Activated naive CD4-positive, alpha-beta T cell treated with anti-CD3 and anti-CD28 coated beads, Interleukin-2, amount 50 U/mL, for 16 hours (primary cell): ENCODE measurements around the gene MAGI1.
"Not testable (repeated sequence)": the region's sequence is repeated elsewhere in the genome, so short reads cannot be mapped to it uniquely, and the experiment has no call there.

ENCODE experiments used
- DNase-seq: peaks from one replicate; pipeline ENCODE4 v3.0.0-alpha.2; 2020

The MAGI1 gene

DNA sequence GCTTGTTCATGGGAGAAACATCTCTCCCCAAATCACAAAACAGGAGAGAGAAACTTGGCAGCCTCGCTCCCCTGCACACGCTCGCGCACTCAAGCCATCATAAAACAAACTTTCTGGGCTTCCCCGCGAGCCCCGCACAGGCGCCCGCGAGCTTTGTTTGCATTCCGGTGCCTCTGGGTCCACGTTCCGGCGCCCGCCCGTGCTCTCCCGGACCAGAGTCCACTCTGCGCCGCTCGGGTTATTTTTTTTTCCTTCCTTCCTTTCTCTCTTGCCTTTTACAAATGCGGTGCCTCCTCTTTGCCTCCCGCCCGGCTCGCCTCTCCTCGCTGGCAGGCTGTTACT, 363 bp downstream of the MAGI1 start:
- DNase-seq: no peak

DNA sequence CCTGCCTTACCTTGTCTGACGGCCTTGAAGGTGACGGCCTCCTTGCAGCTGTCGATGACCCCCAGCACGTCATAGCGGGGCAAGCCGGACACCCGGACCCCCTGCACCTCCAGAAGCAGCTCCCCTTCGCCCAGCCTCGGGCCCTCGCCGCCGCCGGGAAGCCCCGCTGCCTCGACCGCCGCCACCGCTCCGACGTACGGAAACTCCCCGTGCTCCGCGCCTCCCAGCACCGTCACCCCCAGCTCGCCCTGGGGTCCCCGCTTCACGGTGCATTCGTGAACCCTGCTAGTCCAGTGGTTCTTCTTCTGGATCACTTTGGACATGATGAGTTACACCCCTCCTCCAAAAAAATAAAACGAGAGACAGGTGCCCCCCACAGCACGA, 740 bp downstream of the MAGI1 start:
- DNase-seq: no peak

DNA sequence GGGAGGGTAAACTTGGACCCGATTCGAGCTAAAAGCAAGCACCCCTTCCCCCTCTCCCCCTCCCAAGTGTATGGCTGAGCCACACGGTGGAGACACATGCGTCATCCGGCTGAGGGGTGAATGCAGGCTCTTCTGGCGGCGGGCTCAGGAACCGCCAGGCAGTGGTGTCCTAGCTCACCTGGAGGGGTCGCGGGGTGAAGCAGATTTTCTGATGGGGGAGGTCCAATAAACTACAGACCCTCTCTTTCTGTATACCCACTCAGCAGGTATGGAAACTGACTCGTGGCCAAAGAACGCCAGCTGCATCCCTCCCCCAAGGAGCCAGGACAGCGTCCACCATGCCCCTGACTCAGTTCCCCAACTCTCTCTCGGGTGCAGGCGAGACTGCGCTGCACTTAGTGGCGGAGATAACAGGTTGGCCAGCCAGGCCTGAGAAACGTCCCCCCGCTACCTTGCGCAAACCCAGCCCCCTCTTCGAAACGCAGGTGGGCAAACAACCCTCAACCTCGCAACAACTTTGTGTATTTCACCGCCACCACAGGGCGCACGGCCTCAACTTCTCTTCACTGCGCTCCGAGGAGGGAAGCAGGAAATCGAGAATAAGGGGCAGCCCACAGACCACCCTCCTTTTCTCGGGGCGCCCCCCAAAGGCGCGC, 1.3 kb downstream of the MAGI1 start:
- no peak for DNase-seq

DNA sequence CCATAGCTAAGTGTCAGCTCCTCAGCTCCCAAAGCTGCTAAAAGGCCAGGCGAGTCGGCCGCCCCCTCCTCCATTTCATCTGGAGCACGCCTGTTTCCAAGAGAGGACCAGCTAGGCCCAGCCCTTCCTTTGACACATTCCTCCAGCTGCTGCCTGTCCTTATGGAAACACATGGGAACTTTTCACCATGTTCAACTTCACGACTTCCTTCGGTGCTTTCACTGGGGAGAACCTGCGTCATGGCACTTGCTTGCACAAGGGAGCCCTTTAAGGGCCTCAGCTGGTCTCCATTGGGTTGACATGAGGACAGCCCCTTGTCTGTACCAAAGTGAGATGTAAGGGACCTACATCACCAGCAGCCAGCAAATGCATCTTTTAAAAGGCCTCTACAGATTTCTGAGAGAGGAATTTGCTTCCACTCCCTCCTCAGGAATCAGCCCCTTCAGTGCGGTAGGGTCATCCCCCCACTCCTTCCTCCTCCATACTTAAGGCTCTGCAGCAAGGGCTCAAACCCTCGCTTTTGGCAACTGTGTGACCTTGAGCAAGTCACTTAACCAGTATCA, 2.1 kb downstream of the MAGI1 start:
- DNase-seq: no peak

DNA sequence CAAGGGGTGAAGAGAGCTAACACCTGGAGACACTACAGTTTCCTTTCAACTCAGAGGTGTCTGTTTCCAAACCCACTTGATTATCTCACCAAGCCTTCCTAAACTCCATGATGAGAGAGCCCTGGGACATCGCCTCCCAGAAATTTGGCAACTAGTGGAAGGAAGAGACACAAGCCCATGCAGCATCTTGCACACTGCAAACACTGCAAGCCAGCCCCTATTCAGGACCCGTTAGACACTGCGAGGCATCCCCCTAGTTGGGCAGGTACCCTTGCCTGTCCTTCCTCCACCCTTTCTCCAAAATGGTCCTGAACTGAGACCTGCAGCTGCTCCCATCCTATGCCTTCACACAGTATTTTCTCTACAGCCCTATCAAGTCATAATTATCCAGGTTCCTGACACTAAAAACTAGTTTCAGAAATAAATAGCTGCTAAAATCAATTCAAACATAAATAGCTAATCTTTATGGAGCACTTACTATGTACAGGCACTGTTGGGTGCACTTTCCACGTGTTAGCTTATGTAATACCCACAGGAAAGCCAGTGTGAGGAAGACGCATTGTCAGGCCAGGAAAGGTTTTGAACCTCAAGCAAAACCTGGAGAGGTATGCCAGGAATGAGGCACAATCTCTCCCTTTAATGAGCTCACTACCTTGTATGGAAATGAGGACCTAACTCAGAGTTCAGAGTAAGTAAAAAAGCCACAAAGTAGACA, 2.8 kb downstream of the MAGI1 start:
- no peak for DNase-seq

DNA sequence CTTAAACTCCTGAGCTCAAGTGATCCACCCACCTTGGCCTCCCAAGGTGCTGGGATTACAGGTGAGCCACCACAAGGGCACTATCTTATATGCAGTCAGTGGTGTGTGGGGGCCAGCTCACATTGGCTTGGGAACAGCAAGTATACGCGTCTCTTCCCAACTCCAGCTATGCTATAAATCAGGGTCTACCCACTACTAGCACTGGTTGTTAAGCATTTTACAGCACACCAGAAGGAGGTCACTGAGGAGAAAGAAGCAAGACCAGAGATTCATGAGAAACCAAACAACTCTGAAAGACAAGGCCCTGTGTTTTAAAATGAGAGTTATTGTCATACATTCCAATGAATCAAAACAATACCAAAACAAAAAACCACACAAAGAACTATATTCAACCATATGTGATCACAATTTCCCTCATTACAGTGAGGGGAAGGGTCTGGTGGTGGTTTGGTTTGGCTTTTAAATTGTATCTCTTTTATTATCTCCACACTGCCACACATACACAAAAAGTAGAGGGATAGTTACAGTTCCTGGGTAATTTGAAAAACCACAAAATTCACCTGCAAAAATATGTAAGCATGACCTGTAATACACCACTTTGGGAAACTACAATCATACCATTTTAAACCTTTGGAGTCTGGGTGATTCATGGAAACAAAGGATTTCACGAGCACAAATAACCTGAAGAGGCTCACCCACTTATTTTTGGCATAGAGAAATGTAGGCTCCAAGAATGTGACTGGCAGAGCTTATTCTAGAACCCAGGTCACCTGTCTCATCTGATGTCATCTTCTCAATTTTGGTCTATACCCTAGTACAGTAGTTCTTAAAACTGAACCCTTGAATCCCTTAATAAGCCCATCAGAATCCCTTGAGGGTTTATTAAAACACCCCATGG, 5.2 kb downstream of the MAGI1 start:
- DNase-seq: no peak

DNA sequence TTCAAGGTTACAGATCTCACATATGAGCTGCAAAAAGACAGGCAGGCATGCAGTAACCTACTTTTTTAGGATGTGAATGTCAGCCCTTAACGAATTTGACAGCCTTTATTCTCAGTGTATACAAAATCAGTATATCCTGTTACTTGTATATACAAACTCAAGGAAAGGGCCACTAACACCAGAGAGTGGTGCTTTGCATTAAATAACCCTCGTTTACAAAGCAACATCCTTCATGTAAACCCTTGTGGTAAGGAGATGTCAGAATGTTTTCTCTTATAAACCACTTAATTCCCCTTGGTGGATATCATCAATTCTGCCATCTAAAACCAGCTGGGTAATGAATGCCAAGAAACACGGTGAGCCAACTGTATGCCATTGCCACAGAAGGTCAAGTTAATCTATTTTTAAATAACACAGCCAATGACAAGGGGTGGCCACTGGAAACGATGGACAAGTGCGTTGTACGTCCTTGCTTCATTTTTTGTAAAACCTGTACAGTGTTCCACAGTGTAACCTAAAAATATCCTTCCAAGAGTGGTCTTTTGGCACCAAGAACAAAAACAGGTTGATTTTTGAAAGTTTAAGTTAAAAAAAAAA, 7.5 kb downstream of the MAGI1 start:
- no peak for DNase-seq

DNA sequence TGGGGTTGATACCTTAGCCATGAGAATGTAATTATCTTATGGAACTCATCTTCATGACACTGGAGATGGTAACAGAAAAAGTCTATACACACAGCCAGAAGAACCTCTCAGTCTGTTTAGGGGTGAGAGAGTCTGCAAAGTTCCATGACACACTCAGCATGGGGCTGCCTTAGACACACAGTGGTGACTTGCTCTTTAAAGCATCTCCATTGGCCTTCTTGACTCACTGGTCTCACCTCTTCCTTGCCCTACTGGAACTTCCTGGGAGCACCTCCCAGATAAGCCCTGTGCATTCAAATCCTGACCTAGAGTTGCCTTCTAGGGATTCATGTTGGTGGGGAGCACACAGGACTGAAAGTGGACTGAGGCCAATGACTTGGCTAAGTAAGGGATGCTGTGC, 9.3 kb downstream of the MAGI1 start:
- no peak for DNase-seq

DNA sequence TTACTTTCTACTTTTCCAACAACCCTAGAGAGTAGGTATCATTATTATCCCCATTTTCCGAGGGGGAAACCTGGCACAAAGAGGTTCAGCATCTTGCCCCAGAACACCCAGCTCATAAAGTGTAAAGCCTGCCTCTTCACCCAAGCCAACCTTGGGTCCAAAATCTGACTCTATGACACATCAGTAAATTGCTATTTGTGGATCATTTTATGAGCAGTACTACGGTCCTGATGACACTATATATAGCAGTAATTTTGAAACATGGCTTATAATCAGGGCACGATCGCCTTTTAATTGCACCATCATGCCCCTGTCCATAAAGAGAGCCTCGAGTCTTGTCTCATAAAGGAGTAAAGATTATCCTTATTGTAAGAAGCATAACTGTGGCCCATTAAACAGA, 9.7 kb downstream of the MAGI1 start:
- DNase-seq: no peak

DNA sequence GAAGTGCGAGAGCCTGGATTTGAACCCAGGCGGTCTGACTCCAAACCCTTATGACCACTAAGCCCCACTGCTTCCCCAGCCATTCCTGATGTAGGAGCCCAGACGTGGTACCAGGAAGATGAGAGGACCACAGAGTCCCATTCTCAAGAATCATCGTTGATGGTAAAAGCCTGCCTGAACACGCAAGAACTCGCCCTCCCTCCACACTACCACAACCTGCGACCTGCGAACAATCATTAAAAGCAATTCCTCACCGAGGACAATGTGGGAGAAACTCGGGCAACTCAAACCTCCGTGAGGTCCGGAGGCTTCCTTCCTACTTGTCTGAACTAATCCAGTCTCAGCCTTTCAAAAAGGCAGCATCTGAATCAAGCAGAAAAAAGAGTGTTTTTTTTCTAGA, 10.3 kb downstream of the MAGI1 start:
- DNase-seq: no peak

DNA sequence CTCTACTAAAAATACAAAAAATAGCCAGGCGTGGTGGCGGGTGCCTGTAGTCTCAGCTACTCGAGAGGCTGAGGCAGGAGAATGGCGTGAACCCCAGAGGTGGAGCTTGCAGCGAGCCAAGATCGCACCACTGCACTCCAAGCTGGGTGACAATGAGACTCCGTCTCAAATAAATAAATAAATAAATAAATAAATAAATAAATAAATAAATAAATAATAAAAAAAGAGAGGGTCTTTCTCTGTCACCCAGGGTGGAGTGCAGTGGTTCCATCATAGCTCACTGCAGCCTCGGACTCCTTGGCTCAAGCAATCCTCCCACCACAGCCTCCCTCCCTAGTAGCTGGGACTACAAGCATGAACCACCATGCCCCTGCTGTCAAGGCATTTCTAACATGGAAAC, 11.6 kb downstream of the MAGI1 start:
- DNase-seq: not testable (repeated sequence)

DNA sequence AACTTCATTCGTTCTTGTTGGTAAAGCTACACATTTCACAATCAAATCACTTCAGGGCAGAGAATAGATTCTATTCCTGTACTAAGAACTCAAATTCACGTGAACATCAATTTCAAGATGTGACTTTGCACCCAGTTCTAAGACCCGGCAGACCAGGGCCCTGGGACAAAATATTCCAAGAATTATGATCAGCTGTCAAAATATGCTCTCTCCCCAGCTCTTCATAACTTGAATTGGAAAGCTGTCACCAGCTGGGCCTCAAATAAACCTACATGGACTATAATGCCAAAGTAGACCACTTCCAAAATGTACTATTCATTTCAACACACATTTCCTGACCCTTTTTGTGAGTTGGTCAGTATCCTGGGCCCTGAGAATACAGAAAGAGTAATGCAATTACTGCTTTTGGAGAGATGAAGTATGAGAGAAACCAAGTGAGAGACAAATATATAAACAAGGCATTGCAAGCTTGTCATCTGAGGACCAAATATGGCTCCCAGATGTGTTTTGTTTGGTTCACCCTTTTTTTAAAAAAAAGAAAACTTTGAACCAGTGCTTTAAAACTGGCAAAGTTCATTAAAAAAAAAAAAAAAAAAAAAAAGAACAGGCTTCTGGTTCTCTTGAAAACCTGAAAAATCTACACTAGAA, 14.9 kb downstream of the MAGI1 start:
- DNase-seq: no peak

DNA sequence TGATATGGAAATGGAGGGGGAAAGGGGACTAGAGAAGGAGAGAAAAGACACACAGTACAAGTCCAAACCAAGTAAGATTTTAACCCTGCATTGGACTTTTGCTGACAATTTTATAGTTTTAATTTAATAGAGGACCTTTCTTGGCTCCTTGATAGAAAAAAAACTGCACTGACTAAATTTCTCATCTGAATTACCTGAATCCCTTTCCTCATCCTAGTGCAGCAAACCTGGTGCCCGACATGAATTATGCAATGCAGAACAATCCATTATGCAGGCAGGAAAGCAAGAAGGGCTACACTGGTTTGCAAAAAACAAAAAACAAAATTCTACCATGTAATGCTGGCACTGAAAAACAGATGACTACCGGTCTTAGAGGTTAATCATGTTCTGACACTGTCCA, 15.5 kb downstream of the MAGI1 start:
- DNase-seq: no peak

DNA sequence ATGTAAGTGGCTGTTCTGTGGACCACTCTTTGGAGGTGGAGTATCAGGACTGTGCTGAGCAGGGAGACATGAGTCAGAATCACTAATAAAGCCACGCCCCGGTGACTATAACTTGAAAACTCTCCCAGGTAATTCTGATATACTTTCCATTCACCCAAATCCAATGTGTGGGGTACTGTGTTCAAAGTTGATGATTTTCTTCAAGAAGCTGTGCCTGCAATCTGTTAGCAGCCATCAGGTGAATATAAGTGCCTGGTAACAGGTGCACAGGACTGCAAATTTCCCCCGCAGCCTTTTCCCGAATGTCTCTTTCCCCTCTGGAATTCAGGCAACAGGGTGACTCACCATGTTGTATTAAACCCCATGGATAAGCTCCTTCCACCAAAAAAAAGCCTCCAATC, 17.0 kb downstream of the MAGI1 start:
- no peak for DNase-seq

DNA sequence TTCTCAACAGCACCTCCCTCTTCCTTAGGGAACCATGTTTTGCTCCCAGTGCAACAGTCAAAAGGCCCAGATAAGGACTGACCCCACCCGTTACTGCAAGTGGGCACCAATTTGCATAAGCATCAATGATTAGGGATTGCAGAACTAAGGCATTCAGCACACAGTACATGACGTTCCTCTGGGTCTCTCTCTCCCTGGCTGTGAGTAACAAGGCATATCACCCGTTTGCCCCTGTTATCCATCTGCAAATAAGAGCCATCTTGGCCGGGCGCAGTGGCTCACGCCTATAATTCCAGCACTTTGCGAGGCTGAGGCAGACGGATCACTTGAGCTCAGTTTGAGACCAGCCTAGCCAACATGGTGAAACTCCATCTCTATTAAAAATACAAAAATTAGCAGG, 18.8 kb downstream of the MAGI1 start:
- no peak for DNase-seq

DNA sequence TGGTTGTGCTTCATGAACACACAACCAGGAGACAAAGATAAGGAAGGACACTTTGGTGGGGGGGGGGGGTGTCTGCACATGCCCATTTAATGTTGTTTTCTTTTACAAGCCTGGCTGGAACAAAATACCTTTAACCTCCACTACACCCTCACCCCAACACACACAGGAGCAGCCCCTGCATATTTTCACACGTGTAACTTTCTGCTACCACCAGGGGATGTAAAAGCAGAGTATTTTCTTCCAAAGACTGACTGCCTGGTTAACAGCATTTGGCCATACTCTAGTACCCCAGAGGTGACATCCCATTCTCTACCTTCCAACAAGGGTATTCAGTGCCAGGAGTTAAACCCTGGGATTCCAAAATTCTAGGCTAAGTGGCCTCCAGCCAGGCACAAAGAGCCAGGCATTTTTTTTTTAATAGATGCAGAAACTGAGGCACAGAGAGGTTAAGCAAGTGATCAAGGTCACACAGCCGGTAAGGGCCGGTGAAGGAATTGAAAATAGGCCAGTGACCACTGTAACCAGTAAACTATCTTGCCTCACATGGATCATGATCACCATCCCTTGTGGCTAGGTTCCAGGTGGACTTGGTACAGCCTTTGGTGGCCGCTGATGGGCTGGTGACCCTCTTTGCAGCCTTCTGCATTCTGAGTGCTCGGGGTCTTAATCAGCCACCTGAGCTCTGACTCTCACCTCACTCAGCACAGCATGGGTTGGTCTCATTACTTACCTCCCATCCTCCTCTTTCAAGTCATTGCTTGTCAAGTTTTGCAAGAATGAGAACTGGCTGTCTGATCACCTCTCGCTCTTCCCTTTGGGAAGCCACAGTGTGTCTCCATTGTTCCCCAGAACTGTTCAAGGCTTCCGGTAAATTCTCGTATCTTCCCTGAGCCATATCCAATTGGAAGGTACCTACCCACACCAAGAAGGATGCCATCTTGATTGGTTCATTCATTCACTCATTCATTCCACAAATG, 20.4 kb downstream of the MAGI1 start:
- no peak for DNase-seq

DNA sequence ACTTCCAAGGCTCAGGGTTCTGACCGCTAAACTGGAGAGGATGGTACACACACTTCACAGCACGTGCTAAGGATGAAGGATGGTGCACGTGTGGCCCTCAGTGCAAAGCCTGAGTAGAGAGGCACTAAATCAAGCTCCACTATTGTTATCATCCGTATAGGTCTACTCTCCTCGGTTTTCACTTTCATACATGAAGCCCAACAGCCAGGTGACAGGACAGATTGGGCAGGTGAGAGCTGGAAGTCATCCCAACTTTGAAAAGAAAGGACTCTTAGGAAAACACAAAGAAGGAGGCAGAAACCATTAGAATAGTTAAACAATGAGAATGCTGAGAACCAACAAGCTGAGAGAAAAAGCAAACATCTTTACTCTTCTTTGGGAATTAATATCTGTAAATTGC, 21.1 kb downstream of the MAGI1 start:
- no peak for DNase-seq

DNA sequence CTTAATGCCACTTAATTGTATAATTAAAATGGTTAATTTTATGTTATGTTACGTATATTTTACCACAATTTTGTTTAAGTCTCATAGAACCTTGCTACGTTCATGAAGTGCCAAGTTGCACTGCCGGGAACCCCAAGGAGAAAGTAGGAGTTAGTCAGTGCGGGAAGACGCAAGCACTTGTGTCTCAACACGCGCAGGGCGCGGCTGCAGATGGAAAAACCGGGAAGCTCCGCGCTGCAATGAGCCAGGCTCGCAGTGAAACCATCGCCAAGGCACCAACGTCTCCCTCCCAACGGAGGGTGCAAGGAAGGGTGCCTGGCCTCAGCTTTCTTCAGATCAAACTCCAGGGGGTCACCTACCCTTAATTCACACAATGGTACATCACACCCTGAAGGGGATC, 21.6 kb downstream of the MAGI1 start:
- no peak for DNase-seq

DNA sequence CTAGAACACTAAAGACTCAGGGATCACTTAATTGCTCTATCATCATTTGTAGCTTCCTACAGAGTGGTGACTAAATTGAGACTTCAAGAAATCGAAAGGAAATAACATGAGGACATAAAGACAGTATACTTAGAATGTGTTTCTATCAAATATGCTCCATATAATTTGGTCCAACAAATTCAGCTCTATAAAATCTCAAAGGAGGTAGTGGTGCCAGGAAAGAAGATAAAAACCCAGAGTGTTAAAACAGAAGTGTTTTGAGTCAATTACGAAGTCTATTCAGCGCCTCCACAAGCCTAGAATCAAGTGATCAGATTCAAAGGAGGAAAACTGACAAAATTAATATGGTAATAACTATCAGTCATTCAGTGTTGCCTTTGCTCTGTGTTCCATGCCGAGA, 22.9 kb downstream of the MAGI1 start:
- DNase-seq: no peak

DNA sequence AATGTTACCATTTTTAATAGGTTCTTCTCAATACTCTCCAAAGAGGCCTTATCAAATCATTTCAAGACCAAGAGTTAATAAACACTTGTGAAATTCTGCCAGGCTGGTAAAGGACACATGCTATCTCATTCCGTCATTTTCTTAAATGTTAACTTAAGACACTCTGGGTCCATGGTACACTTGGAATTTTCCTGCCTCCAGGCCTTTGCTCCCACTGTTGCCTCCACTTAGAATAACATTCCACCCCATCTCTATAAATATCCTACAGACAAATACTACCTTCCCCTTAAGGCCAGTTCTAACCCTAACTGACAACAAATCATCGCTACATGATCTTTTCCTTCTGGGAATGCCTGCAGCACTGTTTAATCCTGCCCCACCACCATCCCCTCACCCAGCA, 24.1 kb downstream of the MAGI1 start:
- no peak for DNase-seq

DNA sequence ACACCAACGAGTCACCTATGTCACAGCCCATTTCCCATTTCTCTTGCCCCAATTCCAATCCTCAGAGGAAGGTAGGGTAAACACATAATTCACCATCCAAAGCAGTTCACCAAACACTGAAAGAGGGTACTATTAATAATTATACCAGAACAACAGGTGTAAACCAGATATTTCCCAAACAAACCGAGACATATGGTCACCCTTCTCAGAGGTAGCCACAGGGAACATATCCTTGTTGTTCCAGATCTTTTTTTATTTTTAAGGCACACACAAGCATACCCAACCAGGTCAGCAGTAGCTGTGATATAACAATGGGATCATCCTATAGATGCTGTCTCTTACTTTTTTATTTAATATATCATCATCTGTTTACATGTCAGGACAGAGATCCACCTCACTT, 24.7 kb downstream of the MAGI1 start:
- no peak for DNase-seq

DNA sequence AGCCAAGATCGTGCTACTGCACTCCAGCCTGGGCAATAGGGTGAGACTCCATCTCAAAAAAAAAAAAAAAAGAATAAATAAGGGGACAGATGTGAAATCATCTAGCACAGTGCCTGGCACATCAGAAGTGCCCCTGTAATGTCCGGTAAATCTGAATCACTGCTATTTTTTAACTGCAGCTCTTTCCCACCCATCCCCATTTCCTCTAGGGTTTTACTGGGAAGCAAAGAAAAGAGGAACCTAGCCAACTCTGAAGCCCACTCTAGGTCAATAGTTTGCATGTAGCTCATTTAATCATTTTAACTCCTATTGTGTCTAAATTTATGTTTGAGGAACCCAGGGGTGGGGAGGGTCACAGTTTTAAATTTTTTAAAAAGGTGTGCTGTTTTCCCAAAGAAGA, 26.0 kb downstream of the MAGI1 start:
- no peak for DNase-seq
